T-helper 1 cell treated with Interleukin-12 subunit alpha and Interleukin-12 subunit beta and Interleukin-4 antibody, amounts not matched to agents 30 μg/mL and 1 μg/mL, for 36 hours (primary cell): ENCODE measurements around the gene TNFRSF6B.

Experiments used
- H3K27ac Mint-ChIP-seq: one replicate; pipeline ENCODE4 v1.8.0; 2021; ENCODE audit warnings: mild to moderate bottlenecking, mixed read lengths
- H3K27me3 Mint-ChIP-seq: one replicate; pipeline ENCODE4 v1.8.0; 2021; ENCODE audit warnings: low read depth, mixed read lengths
- H3K36me3 Mint-ChIP-seq: one replicate; pipeline ENCODE4 v1.8.0; 2021; ENCODE audit warnings: low read depth, mixed read lengths
- H3K4me1 Mint-ChIP-seq: one replicate; pipeline ENCODE4 v1.8.0; 2021; ENCODE audit warnings: low read depth, mixed read lengths
- H3K4me3 Mint-ChIP-seq: one replicate; pipeline ENCODE4 v1.8.0; 2021; ENCODE audit warnings: mild to moderate bottlenecking, moderate library complexity, mixed read lengths
- H3K9me3 Mint-ChIP-seq: one replicate; pipeline ENCODE4 v1.8.0; 2021; ENCODE audit warnings: mixed read lengths

The TNFRSF6B gene

GRCh38 chr20:63694584-63695423, 1.6 kb upstream of the TNFRSF6B start:
- Mint-ChIP-seq H3K27ac (no peak overlapping the region), H3K36me3 (peaks cover 5% of the 10 kb centered on the region), H3K27me3 (no peaks in the 10 kb centered on the region), H3K9me3 (no peaks in the 10 kb centered on the region), H3K4me1 (no peaks in the 10 kb centered on the region), H3K4me3 (no peak overlapping the region)

GRCh38 chr20:63695424-63696305, 787 bp upstream of the TNFRSF6B start:
- no peak overlapping the region for H3K4me3 Mint-ChIP-seq
- no peaks in the 10 kb centered on the region for H3K9me3 Mint-ChIP-seq
- H3K4me1 Mint-ChIP-seq, result no peaks in the 10 kb centered on the region
- H3K27ac Mint-ChIP-seq, result no peak overlapping the region
- H3K27me3 Mint-ChIP-seq, result no peaks in the 10 kb centered on the region
- peaks cover 5% of the 10 kb centered on the region for H3K36me3 Mint-ChIP-seq

- H3K36me3 Mint-ChIP-seq, result peaks cover 5% of the 10 kb centered on the region
- no peak overlapping the region for H3K4me3 Mint-ChIP-seq
- H3K27me3 Mint-ChIP-seq, result no peaks in the 10 kb centered on the region
- no peaks in the 10 kb centered on the region for H3K4me1 Mint-ChIP-seq
- H3K27ac Mint-ChIP-seq, result no peak overlapping the region
- no peaks in the 10 kb centered on the region for H3K9me3 Mint-ChIP-seq
Measured at GRCh38 chr20:63696306-63696627, 185 bp upstream of the TNFRSF6B start.

GRCh38 chr20:63697357-63697867, 960 bp downstream of the TNFRSF6B start:
- H3K9me3 Mint-ChIP-seq, result no peaks in the 10 kb centered on the region
- no peak overlapping the region for H3K4me3 Mint-ChIP-seq
- H3K4me1 Mint-ChIP-seq, result no peaks in the 10 kb centered on the region
- H3K27me3 Mint-ChIP-seq, result no peaks in the 10 kb centered on the region
- no peak overlapping the region for H3K27ac Mint-ChIP-seq
- H3K36me3 Mint-ChIP-seq, result peaks cover 5% of the 10 kb centered on the region

- no peaks in the 10 kb centered on the region for H3K9me3 Mint-ChIP-seq
- no peaks in the 10 kb centered on the region for H3K27me3 Mint-ChIP-seq
- H3K4me3 Mint-ChIP-seq, result no peak overlapping the region
- H3K4me1 Mint-ChIP-seq, result no peaks in the 10 kb centered on the region
- no peak overlapping the region for H3K27ac Mint-ChIP-seq
- peaks cover 3% of the 10 kb centered on the region for H3K36me3 Mint-ChIP-seq
Measured at GRCh38 chr20:63697868-63698545, 1.6 kb downstream of the TNFRSF6B start.

GRCh38 chr20:63698739-63699465, 2.5 kb downstream of the TNFRSF6B start:
- H3K4me3 Mint-ChIP-seq, result no peak overlapping the region

GRCh38 chr20:63699466-63700198, 3.2 kb downstream of the TNFRSF6B start:
- Mint-ChIP-seq H3K4me3 (no peak overlapping the region), H3K36me3 (peaks cover 3% of the 10 kb centered on the region), H3K27me3 (no peaks in the 10 kb centered on the region), H3K4me1 (no peaks in the 10 kb centered on the region), H3K9me3 (no peaks in the 10 kb centered on the region), H3K27ac (no peak overlapping the region)

More at GRCh38 chr20:63698739-63699465, 2.5 kb downstream of the TNFRSF6B start:
- H3K36me3 Mint-ChIP-seq, result peaks cover under 1% of the 10 kb centered on the region
- no peaks in the 10 kb centered on the region for H3K4me1 Mint-ChIP-seq
- no peak overlapping the region for H3K27ac Mint-ChIP-seq
- no peaks in the 10 kb centered on the region for H3K27me3 Mint-ChIP-seq
- H3K9me3 Mint-ChIP-seq, result no peaks in the 10 kb centered on the region

GRCh38 chr20:63700199-63701050, 4.0 kb downstream of the TNFRSF6B start:
- Mint-ChIP-seq H3K4me3 (no peak overlapping the region), H3K27me3 (no peaks in the 10 kb centered on the region), H3K4me1 (peaks cover 3% of the 10 kb centered on the region), H3K27ac (no peak overlapping the region), H3K9me3 (no peaks in the 10 kb centered on the region), H3K36me3 (peaks cover 10% of the 10 kb centered on the region)

GRCh38 chr20:63701051-63701328, 4.5 kb downstream of the TNFRSF6B start:
- H3K27me3 Mint-ChIP-seq, result no peaks in the 10 kb centered on the region
- H3K27ac Mint-ChIP-seq, result no peak overlapping the region
- peaks cover 12% of the 10 kb centered on the region for H3K36me3 Mint-ChIP-seq
- no peaks in the 10 kb centered on the region for H3K9me3 Mint-ChIP-seq
- H3K4me3 Mint-ChIP-seq, result no peak overlapping the region
- H3K4me1 Mint-ChIP-seq, result peaks cover 3% of the 10 kb centered on the region

- Mint-ChIP-seq H3K9me3 (no peaks in the 10 kb centered on the region), H3K27me3 (no peaks in the 10 kb centered on the region), H3K27ac (no peak overlapping the region), H3K4me1 (peaks cover 6% of the 10 kb centered on the region), H3K36me3 (peaks cover 15% of the 10 kb centered on the region), H3K4me3 (no peak overlapping the region)
Measured at GRCh38 chr20:63701329-63702035, 5.0 kb downstream of the TNFRSF6B start.

GRCh38 chr20:63702036-63702665, 5.7 kb downstream of the TNFRSF6B start:
- Mint-ChIP-seq H3K4me3 (no peak overlapping the region), H3K9me3 (no peaks in the 10 kb centered on the region), H3K27me3 (no peaks in the 10 kb centered on the region), H3K4me1 (peaks cover 10% of the 10 kb centered on the region), H3K27ac (no peak overlapping the region), H3K36me3 (peaks cover 20% of the 10 kb centered on the region)

GRCh38 chr20:63702751-63703470, 6.5 kb downstream of the TNFRSF6B start:
- Mint-ChIP-seq H3K4me3 (no peak overlapping the region), H3K27ac (no peak overlapping the region), H3K36me3 (peaks cover 20% of the 10 kb centered on the region), H3K4me1 (peaks cover 10% of the 10 kb centered on the region), H3K27me3 (no peaks in the 10 kb centered on the region), H3K9me3 (no peaks in the 10 kb centered on the region)
